Subcutaneous adipose tissue (tissue), 4 donors: Measurements from ENCODE around the gene CCDC78. TPM values are rescaled to one million over a fixed set of nuclear protein-coding genes. Genes with fewer than 3 reads are reported as not detected.

Experiments used
- total RNA-seq, 4 donors: library from RNA; depleted of rRNA; stranded (reverse); fragments of >200 nt; gene quantifications; one replicate each; pipeline ENCODE4 v1.1.0, GENCODE V29; 2016
- TF ChIP-seq, protein P1 (sequence below): fragments of 450-650 bp; IDR thresholded peaks from one replicate; pipeline ENCODE4 v1.5.1; 2016; ENCODE audit warnings: low read depth, mild to moderate bottlenecking, control low read depth, antibody characterized with exemption, moderate library complexity

The CCDC78 gene
- total RNA-seq, 4 donors from 2014 or later = 0.44 to 2.5 (median 1.5) TPM; not detected in 1

DNA sequence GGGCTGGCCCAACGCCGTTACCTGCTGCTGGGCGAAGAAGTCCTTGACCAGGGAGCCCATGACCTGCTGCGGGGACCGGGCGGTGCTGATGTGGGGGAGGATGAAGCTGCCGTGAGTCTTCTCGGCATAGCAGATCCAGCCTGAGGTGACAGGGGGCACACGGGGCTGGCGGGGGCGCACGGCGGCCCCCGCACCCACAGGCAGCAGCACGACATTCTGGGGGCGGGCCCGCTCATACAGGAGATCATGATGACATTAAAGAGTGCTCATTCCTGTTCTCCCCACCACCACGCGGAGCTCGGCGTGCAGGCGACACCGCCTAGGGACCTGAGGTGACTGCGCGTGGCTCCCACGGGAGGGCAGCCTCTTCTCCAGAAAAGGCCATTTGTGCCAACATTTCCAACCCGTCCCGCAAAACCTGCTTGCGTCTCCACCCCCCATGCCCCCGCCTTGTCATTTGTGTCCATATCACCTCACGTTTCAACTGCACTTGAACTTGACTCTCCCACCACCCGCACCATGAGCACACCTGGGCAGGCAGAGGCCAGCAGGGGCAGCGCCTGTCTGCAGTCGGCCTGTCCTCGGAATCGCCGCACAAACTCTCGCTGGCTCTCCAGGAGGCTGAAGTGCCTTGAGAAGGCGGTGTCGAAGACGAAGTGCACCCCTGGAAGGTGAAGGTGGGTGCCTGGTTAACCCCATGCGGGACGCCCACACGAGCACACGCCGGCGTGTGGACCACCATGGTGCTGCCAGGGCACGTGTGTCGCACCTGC is 8.2 kb upstream of the CCDC78 start:
- TF ChIP-seq, protein P1, sequence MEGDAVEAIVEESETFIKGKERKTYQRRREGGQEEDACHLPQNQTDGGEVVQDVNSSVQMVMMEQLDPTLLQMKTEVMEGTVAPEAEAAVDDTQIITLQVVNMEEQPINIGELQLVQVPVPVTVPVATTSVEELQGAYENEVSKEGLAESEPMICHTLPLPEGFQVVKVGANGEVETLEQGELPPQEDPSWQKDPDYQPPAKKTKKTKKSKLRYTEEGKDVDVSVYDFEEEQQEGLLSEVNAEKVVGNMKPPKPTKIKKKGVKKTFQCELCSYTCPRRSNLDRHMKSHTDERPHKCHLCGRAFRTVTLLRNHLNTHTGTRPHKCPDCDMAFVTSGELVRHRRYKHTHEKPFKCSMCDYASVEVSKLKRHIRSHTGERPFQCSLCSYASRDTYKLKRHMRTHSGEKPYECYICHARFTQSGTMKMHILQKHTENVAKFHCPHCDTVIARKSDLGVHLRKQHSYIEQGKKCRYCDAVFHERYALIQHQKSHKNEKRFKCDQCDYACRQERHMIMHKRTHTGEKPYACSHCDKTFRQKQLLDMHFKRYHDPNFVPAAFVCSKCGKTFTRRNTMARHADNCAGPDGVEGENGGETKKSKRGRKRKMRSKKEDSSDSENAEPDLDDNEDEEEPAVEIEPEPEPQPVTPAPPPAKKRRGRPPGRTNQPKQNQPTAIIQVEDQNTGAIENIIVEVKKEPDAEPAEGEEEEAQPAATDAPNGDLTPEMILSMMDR = no peak

DNA sequence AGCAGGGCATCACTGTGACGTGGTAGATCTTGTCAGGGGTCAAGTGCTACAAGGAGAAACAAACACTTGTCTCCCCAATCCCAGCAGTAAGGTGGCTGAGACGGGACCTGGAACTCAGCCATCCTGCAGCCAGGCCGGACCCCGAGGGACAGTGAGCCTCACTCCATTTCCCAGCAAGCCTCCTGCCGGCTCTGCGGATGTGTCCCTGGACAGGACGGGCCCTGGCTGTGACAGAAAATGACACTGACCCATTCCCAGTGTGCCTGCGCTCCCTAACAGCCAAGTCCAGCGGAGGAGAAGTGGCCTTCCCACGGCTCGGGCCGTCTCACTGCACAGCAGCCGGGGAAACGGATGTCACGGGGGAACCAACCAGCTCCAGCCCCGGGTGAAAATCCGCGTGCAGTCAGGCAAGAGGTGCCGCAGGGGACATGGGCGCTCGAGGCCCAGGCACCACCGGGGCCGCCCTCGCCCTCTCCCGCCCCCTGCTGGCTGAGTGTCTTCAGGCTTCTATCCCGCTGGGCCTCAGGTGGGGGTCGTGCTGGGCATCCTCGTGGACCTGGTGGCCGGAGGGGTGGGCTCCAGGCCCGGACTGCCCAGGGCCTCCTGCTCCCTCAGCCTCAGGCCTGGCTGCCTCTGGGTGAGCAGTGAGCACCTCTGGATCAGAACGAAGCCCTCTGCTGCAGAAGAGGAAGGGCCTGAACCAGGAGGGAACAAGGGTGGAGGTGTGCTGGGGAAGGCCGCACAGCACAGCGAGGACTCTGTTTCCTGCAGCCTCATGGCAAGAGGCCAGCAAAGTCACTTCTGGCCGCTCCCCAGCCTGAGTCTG is 7.4 kb upstream of the CCDC78 start:
- TF ChIP-seq, protein P1 = no peak

DNA sequence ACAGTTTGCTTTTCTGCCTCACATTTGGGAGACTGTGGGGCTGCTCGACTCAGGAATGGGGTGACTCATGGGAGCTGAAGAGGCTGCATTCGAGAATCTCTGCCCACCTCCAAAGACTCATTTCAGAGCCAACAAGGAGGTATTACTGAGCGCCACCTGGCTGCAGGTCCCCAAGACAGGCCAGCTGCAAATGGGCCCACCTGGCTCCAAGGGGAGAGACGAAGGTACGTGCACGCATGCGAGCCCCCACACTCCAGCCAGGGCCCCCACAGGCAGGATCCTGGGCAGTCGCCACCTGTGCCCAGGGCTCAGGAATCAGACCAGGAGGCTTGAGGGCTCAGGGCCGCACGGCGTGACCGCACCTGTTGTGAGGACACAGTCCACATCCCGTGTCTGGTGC is 6.7 kb upstream of the CCDC78 start:
- TF ChIP-seq, protein P1 = no peak

DNA sequence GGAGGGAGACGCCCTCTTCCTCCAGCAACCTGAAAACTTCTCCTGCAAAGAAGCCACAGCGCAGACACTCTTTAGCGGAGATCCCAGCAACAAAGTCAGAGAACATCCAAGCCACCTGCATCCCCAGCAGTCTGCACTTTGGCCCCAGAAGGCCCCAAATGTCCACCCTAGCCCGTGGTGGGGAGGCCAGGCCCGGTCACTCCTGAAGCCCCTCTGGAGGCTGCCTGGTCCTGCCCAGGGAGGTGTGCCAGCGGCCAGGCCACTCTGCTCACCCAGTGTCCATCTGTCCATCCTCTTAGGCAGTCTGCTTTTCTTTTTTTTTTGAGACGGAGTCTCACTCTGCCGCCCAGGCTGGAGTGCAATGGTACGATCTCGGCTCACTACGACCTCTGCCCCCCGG is 6.1 kb upstream of the CCDC78 start:
- TF ChIP-seq, protein P1 = no peak

DNA sequence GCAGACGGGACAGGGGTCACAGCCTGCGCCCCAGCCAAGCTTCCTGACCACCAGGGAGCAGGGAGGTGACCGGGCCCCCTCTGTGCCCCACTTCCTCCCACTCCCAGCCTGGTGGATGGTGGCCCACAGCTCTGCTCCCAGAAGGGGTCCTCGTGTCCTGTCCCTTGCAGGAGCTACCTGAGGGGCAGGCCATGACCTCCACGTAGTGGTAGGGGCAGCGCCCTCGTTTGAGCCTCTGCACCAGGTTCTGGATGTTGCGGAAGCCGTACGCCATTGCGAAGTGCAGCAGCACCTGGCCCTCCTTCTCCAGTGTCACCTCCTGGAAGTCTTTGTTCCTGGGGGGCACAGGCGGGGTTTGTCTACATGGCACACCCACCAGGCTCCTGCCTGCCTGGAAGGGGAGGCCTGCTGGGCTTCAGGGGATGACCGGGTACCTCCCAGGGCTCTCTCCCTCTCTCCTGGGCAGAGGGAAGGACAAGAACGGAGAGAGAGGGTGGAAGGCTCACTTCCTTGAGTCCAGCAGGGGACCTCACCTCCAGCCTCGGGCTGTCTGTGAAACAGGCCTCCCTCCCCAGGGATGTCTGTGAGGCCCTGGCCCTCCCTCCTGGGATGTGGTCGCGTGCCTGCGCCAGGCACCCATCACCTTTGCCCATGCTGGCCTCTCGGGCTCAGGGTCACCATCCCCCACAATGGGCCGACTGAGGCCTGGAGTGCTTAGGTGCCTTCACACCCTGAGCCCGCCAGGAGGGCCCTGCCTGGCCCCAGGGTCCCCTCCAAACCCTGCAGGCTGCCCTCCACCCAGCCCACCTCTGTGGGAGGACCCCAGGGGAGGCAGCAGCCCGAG is 4.6 kb upstream of the CCDC78 start:
- TF ChIP-seq, protein P1 = no peak

DNA sequence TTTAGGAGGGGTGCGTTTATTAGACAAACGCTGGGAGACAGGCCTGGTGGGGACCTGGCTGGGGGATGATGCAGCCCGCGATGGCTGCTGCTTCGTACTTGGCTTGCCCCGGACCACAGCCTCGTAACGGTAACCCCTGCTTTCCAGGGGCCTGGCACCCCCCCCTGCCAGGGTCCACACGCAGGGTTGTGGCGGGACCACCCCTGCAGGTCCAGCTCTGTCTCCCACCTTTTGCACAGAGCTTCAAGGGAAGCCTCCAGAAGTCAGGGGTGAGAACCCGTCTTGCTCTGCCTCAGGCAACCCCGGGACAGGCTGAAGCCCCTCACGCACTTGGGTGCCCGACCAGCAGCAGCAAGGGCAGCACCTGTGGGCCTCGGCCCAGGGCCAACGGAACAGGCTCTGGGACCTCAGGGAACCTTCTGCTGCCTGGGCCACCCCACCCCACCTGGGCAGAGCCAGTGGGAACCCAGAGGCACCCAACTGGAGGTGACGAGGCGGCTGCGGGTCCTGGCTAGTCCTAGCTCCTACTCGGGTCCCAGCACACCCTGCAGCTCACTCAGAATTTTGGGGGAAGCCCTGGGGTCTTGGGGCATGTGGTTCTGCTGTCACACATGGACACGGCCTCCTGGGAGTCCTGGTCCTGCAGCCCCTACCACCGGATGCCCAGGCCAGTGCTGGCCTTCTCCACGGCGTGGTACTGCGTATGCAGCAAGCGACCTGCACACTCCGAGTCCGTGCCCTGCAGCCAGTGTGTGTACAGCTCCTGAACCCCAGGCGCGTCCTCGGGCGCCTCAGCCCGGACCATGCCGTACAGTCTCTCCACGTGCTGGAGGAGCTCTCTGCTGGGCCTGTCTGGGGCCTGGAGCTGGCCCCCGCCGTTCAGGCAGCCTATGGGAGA is 3.8 kb upstream of the CCDC78 start:
- TF ChIP-seq, protein P1 = no peak
